T-helper 1 cell treated with Interleukin-12 subunit alpha and Interleukin-12 subunit beta and Interleukin-4 antibody, amounts not matched to agents 30 μg/mL and 1 μg/mL, for 36 hours (primary cell): ENCODE results near the gene SETD6.
"Not testable (repeated sequence)": the region's sequence is repeated elsewhere in the genome, so short reads cannot be mapped to it uniquely, and the experiment has no call there.

Experiments used
- H3K27ac Mint-ChIP-seq: one replicate; pipeline ENCODE4 v1.8.0; 2021; ENCODE audit warnings: mild to moderate bottlenecking, mixed read lengths
- H3K27me3 Mint-ChIP-seq: one replicate; pipeline ENCODE4 v1.8.0; 2021; ENCODE audit warnings: low read depth, mixed read lengths
- H3K36me3 Mint-ChIP-seq: one replicate; pipeline ENCODE4 v1.8.0; 2021; ENCODE audit warnings: low read depth, mixed read lengths
- H3K4me1 Mint-ChIP-seq: one replicate; pipeline ENCODE4 v1.8.0; 2021; ENCODE audit warnings: low read depth, mixed read lengths
- H3K4me3 Mint-ChIP-seq: one replicate; pipeline ENCODE4 v1.8.0; 2021; ENCODE audit warnings: mild to moderate bottlenecking, moderate library complexity, mixed read lengths
- H3K9me3 Mint-ChIP-seq: one replicate; pipeline ENCODE4 v1.8.0; 2021; ENCODE audit warnings: mixed read lengths

SETD6 gene

DNA sequence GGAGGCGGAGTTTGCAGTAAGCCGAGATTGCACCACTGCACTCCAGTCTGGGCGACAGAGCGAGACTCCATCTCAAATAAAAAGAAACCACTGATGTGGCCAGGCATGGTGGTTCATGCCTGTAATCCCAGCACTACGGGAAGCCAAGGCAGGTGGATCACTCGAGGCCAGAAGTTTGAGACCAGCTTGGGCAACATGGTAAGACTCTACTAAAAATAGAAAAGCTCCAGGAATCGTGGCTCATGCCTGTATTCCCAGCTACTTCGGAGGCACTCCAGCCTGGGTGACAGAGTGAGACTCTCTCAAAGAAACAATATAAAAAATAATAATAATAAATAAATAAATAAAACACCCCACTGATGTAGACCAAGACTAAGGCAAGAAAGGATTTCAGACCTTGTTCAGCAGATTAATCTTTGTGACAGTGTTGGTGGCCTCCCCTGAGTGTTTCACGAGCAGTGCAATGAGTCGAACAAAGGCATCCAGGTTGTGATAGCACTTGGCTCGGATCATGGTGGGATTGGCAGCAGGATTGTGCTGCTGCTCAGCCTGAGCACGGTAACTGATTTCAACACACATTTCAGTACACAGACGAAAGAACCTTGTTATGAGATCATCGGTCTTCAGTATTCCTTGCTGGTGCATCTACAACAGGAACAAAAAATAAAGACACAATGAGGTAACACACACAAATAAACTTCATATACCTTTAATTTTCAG lies 18.6 kb downstream of the SETD6 start:
- no peaks in the 10 kb centered on the region for H3K9me3 Mint-ChIP-seq
- peaks cover 65% of the 10 kb centered on the region for H3K36me3 Mint-ChIP-seq
- peaks cover 3% of the 10 kb centered on the region for H3K4me1 Mint-ChIP-seq
- no peaks in the 10 kb centered on the region for H3K27me3 Mint-ChIP-seq
- H3K27ac Mint-ChIP-seq, result no peak overlapping the region
- H3K4me3 Mint-ChIP-seq, result no peak overlapping the region

GRCh38 chr16:58535100-58535499 lies 19.8 kb downstream of the SETD6 start:
- no peak overlapping the region for H3K27ac Mint-ChIP-seq
- no peak overlapping the region for H3K4me3 Mint-ChIP-seq
- H3K27me3 Mint-ChIP-seq, result no peaks in the 10 kb centered on the region
- H3K4me1 Mint-ChIP-seq, result peaks cover 3% of the 10 kb centered on the region
- no peaks in the 10 kb centered on the region for H3K9me3 Mint-ChIP-seq
- peaks cover 66% of the 10 kb centered on the region for H3K36me3 Mint-ChIP-seq

GRCh38 chr16:58536278-58536677 lies 21.0 kb downstream of the SETD6 start:
- H3K36me3 Mint-ChIP-seq, result peaks cover 66% of the 10 kb centered on the region
- no peak overlapping the region for H3K4me3 Mint-ChIP-seq
- H3K27ac Mint-ChIP-seq, result no peak overlapping the region
- no peaks in the 10 kb centered on the region for H3K27me3 Mint-ChIP-seq
- no peaks in the 10 kb centered on the region for H3K9me3 Mint-ChIP-seq
- peaks cover 3% of the 10 kb centered on the region for H3K4me1 Mint-ChIP-seq

DNA sequence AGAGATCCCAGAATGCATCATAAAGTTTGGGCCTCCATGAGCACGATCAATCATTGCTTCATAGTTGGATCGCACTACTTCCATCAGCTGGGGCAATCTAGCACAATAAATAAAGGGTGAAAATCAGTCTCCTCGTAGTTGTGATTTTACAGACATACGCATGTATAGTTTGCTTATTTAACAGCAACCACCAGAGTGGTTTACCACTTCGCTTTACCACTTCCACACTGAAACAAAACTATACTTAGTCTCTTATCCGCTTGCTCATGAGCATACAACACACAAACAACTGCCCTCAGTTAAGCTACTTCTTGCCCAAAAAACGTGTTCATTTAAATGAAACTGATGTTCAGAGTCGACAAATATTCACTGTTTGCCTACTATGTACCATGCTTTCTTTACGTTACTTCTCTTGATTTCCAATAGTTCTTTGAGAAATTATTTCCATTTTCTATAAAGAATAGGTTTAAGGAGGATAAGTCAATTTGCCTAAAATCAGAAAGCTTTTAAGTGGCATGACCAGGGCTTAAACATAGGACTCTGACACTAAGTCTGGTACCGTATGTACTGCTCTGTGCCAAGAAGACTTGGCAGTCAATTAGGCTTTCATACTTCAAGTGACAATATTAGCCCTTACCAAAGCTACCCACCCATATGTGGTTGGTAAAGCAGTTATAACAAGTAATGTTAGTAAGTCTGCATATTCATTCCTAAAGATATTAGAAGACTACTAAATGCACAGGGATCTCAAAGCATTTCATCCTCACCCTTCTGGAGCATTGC lies 22.0 kb downstream of the SETD6 start:
- Mint-ChIP-seq H3K36me3 (peaks cover 60% of the 10 kb centered on the region), H3K4me1 (peaks cover 3% of the 10 kb centered on the region), H3K27me3 (no peaks in the 10 kb centered on the region), H3K9me3 (no peaks in the 10 kb centered on the region), H3K27ac (no peak overlapping the region), H3K4me3 (no peak overlapping the region)

- no peak overlapping the region for H3K27ac Mint-ChIP-seq
- peaks cover 7% of the 10 kb centered on the region for H3K4me1 Mint-ChIP-seq
- H3K36me3 Mint-ChIP-seq, result peaks cover 65% of the 10 kb centered on the region
- H3K9me3 Mint-ChIP-seq, result no peaks in the 10 kb centered on the region
- H3K4me3 Mint-ChIP-seq, result no peak overlapping the region
- H3K27me3 Mint-ChIP-seq, result no peaks in the 10 kb centered on the region
These were observed 26.4 kb downstream of the SETD6 start for GRCh38 chr16:58541711-58542110.

DNA sequence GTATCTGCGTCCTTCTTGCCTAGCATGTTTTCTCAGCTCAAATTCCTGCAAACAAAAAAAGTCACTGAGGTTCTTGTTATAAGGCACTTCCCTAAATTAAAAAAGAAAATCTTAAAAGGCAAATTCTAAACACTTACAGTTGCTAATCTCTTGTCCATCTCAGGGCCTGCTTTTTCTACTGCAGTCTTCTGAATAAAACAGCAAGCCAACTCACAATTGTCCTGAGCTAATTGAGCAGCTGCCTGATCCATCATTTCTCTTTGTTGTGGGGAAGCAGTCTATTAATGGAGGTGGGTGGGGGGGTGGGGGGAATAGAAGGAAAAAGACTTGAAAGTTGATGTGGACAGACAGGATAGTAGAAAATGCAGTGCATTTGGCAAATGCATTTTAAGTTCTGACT lies 27.0 kb downstream of the SETD6 start:
- no peak overlapping the region for H3K4me3 Mint-ChIP-seq
- H3K9me3 Mint-ChIP-seq, result no peaks in the 10 kb centered on the region
- peaks cover 7% of the 10 kb centered on the region for H3K4me1 Mint-ChIP-seq
- no peak overlapping the region for H3K27ac Mint-ChIP-seq
- peaks cover 65% of the 10 kb centered on the region for H3K36me3 Mint-ChIP-seq
- H3K27me3 Mint-ChIP-seq, result no peaks in the 10 kb centered on the region

DNA sequence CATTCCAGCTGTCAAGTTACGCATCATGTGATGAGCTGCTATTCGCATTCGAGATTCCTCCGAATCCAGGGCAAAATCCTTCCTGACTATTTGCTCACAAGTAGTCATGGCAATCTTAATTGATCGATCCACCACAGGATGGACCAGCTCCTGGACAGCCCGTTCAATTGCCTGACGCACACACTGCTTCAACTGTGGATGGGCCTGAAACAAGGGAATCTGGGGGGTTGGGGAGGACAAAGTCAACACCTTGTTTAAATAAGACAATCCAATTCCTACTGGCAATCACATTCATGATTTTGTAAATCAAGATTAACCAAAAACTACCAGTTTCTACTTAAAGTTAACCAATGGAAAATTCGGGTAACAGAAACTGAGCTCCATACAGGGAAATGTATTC lies 28.4 kb downstream of the SETD6 start:
- peaks cover 4% of the 10 kb centered on the region for H3K4me1 Mint-ChIP-seq
- H3K27ac Mint-ChIP-seq, result no peak overlapping the region
- H3K9me3 Mint-ChIP-seq, result no peaks in the 10 kb centered on the region
- no peak overlapping the region for H3K4me3 Mint-ChIP-seq
- H3K27me3 Mint-ChIP-seq, result no peaks in the 10 kb centered on the region
- H3K36me3 Mint-ChIP-seq, result peaks cover 55% of the 10 kb centered on the region

DNA sequence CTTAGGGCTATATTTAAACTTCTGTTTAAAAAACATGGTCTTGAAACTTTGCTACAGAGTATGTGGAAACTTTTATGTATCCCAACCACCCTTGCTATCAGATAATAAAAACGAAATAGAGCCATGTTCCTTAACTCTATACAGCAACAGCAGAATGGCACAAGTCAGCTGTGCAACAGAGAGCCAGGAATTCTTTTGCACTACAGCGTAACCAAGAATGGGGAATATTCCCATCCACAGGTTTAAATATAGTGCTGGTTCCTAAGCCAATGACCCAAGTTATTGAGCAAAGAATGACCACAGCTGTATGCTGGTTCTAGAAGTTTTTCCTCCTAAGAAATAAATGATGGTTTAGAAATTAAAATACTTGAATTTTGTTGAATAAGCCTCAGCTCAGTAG lies 33.1 kb downstream of the SETD6 start:
- Mint-ChIP-seq H3K27ac (no peak overlapping the region), H3K9me3 (no peaks in the 10 kb centered on the region), H3K27me3 (no peaks in the 10 kb centered on the region)

DNA sequence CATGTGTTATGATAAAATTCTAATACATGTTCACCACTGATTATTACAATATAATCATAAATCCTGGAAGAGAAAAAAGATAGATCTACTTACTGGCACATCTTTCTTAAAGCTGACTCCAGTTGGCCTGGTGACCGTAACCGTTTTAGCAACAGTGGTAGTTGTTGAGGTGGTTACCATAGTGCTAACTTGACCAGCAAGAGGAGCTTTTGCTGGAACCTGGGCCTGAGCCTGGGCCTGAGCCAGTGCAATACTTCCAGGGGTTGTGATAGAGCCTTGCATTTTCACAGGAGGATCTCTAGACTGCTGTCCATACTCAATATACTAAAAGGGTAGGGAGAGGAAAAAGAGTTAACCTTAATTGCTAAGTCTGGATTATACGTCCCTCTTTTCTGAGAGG lies 36.2 kb downstream of the SETD6 start:
- Mint-ChIP-seq H3K27ac (no peak overlapping the region), H3K27me3 (no peaks in the 10 kb centered on the region), H3K4me3 (no peak overlapping the region), H3K36me3 (peaks cover 57% of the 10 kb centered on the region), H3K4me1 (peaks cover 2% of the 10 kb centered on the region), H3K9me3 (no peaks in the 10 kb centered on the region)

More for the DNA sequence above, 33.1 kb downstream of the SETD6 start:
- Mint-ChIP-seq H3K4me1 (peaks cover 6% of the 10 kb centered on the region), H3K36me3 (peaks cover 55% of the 10 kb centered on the region), H3K4me3 (no peak overlapping the region)

GRCh38 chr16:58556678-58557077 lies 41.4 kb downstream of the SETD6 start:
- peaks cover 42% of the 10 kb centered on the region for H3K36me3 Mint-ChIP-seq
- no peaks in the 10 kb centered on the region for H3K27me3 Mint-ChIP-seq
- no peaks in the 10 kb centered on the region for H3K9me3 Mint-ChIP-seq
- no peak overlapping the region for H3K4me3 Mint-ChIP-seq
- H3K27ac Mint-ChIP-seq, result no peak overlapping the region
- no peaks in the 10 kb centered on the region for H3K4me1 Mint-ChIP-seq

GRCh38 chr16:58563235-58563634 lies 47.9 kb downstream of the SETD6 start:
- Mint-ChIP-seq H3K4me3 (no peak overlapping the region), H3K9me3 (no peaks in the 10 kb centered on the region), H3K4me1 (peaks cover 1% of the 10 kb centered on the region), H3K36me3 (peaks cover 36% of the 10 kb centered on the region), H3K27ac (no peak overlapping the region), H3K27me3 (no peaks in the 10 kb centered on the region)

GRCh38 chr16:58563775-58564174 lies 48.5 kb downstream of the SETD6 start:
- peaks cover 1% of the 10 kb centered on the region for H3K4me1 Mint-ChIP-seq
- H3K9me3 Mint-ChIP-seq, result no peaks in the 10 kb centered on the region
- no peak overlapping the region for H3K27ac Mint-ChIP-seq
- H3K27me3 Mint-ChIP-seq, result no peaks in the 10 kb centered on the region
- peaks cover 35% of the 10 kb centered on the region for H3K36me3 Mint-ChIP-seq
- no peak overlapping the region for H3K4me3 Mint-ChIP-seq

GRCh38 chr16:58565697-58566096 lies 50.4 kb downstream of the SETD6 start:
- not testable (repeated sequence) for H3K27ac Mint-ChIP-seq, H3K4me1 Mint-ChIP-seq, H3K27me3 Mint-ChIP-seq, H3K4me3 Mint-ChIP-seq, H3K9me3 Mint-ChIP-seq
- H3K36me3 Mint-ChIP-seq, result peaks cover 46% of the 10 kb centered on the region
